GM12891 (cell line): ENCODE measurements around the gene MTMR1.

Experiments
- POLR2A ChIP-seq: IDR thresholded peaks from 2 replicates; pipeline ENCODE4 v1.6.1; 2011; ENCODE audit warnings: low read depth, low read length, control low read depth
- POLR2AphosphoS5 ChIP-seq: IDR thresholded peaks from 2 replicates; pipeline ENCODE4 v1.6.1; 2011; ENCODE audit warnings: low read depth, low read length, control low read depth
- POU2F2 ChIP-seq: IDR thresholded peaks from 2 replicates; pipeline ENCODE4 v1.6.1; 2011; ENCODE audit warnings: low read depth, mild to moderate bottlenecking, control low read depth, low read length, moderate library complexity
- SPI1 ChIP-seq: IDR thresholded peaks from 2 replicates; pipeline ENCODE4 v1.6.1; 2011; ENCODE audit warnings: low read depth, low read length, control low read depth
- TAF1 ChIP-seq: IDR thresholded peaks from 2 replicates; pipeline ENCODE4 v1.6.1; 2011; ENCODE audit warnings: low read depth, low read length, control low read depth

DNA sequence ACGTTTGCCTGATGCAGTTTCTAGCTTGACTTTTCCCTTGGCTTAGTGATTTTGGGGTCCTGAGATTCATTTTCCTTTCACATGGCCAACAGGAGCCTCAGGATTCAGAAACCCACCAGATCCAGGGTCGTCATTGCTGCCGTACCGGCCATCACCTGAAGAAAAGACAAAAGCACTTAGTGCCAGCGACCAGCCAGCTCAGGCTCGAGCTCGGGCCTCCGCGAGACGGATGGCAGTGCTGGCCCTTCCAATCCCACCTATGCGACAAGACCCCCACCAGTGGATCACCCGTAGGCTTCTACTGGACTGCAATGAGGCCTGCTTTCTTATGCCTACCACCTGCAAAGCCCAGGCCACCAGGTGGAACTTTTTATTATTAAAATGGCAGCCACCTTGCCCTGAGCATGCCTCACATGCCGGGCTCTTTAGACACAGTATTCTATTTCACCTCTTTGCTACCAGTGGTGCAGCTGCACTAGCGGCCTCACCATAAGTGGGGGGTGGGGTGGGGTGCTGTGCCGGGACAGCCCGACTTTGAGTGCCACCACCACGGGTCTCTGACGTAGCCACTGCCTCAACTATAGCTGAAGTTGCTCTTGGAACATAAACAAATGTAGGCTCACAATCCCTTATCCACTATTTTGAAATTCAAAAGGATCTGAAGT lies 84.3 kb downstream of the MTMR1 start:
- TF ChIP-seq POLR2A (no peak), SPI1 (no peak), POLR2AphosphoS5 (no peak), TAF1 (no peak), POU2F2 (no peak)
